ENCODE data around the gene PIMREG. TPM values are rescaled to one million over a fixed set of nuclear protein-coding genes. Genes with fewer than 3 reads are reported as not detected.

PIMREG gene
- total RNA-seq, 1 donor from 2014 or later = 0.19 TPM

DNA sequence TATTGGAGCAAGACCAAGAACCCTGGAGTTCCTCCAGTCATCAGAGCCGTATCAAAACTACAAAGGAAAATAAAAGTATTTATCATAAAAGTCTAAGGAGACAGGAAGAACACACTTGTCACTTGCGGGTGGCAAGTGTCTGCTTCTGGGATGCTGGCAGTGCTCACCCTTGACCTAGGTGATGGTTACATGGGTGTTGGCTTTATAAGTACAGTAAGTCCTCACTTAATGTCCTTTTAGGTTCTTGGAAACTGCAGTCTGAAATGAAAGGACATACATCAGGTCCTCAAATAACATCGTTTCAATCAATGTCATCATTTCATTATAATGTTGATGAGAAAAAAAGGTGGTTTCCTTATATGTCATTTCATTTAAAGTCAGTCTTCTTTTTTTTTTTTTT, 6.3 kb upstream of the PIMREG start:
- peaks cover 84% of the 10 kb centered on the region for H3K27me3 ChIP-seq (ENCODE audit: low read depth)
- H3K4me1 ChIP-seq = no peaks in the 10 kb centered on the region
- TF ChIP-seq, protein P1, sequence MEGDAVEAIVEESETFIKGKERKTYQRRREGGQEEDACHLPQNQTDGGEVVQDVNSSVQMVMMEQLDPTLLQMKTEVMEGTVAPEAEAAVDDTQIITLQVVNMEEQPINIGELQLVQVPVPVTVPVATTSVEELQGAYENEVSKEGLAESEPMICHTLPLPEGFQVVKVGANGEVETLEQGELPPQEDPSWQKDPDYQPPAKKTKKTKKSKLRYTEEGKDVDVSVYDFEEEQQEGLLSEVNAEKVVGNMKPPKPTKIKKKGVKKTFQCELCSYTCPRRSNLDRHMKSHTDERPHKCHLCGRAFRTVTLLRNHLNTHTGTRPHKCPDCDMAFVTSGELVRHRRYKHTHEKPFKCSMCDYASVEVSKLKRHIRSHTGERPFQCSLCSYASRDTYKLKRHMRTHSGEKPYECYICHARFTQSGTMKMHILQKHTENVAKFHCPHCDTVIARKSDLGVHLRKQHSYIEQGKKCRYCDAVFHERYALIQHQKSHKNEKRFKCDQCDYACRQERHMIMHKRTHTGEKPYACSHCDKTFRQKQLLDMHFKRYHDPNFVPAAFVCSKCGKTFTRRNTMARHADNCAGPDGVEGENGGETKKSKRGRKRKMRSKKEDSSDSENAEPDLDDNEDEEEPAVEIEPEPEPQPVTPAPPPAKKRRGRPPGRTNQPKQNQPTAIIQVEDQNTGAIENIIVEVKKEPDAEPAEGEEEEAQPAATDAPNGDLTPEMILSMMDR (IDR thresholded peaks at IDR 0.05; ENCODE audit: borderline replicate concordance) = no peak
- intact Hi-C loops (cut with micrococcal nuclease) = no loop called here
- DNase-seq = no peak
- H3K9me3 ChIP-seq (replicated peaks) = no peaks in the 10 kb centered on the region
- H3K27ac ChIP-seq (replicated peaks) = no peak overlapping the region
- H3K4me3 ChIP-seq = no peak overlapping the region
- no peaks in the 10 kb centered on the region for H3K36me3 ChIP-seq

DNA sequence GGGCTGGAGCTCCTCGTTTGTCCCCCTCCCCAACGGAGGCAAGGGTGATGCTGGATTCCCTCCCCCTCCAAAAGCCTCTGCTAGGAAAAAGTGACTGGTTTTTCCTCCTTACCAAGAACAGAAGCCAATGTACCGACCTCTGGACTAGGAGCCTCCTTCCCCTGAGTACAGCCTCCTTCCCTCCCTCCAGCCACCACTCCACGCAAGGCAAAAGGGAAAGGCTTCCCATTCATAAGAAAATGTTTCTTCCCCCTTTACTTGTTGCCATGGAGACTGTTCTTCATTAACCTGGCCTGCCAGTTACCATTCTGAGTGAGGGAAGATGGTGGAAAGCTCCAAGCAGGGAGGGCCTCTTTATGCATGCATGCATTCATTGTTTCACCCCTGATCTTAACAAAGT, 4.3 kb upstream of the PIMREG start:
- TF ChIP-seq, protein P1 (IDR thresholded peaks at IDR 0.05; ENCODE audit: borderline replicate concordance) = no peak
- Histone ChIP-seq H3K4me1 (peaks cover 16% of the 10 kb centered on the region), H3K4me3 (no peak overlapping the region), H3K36me3 (no peaks in the 10 kb centered on the region), H3K27me3 (ENCODE audit: low read depth) (peaks cover 77% of the 10 kb centered on the region), H3K9me3 (replicated peaks) (no peaks in the 10 kb centered on the region), H3K27ac (replicated peaks) (no peak overlapping the region)
- DNase-seq = no peak
- intact Hi-C loops (cut with micrococcal nuclease) = no loop called here

DNA sequence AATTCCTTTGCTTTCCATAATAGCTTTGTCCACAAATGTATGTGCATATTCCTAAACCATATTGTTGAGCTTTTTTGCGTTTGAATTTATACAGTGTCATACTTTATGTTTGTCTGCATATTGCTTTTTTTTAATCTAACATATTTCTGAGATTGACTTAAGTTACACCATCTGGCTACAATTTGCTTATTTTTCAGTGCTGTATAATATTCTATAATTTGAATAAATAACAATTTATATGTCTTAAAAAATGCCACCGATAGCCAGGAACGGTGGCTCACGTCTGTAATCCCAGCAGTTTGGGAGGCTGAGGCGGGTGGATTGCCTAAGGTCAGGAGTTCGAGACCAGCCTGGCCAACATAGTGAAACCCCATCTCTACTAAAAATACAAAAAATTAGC, 1.5 kb upstream of the PIMREG start:
- TF ChIP-seq, protein P1 (IDR thresholded peaks at IDR 0.05; ENCODE audit: borderline replicate concordance) = no peak
- Histone ChIP-seq H3K27ac (replicated peaks) (no peak overlapping the region), H3K4me3 (no peak overlapping the region), H3K4me1 (peaks cover 16% of the 10 kb centered on the region), H3K9me3 (replicated peaks) (no peaks in the 10 kb centered on the region), H3K27me3 (ENCODE audit: low read depth) (peaks cover 49% of the 10 kb centered on the region), H3K36me3 (no peaks in the 10 kb centered on the region)
- DNase-seq = no peak
- intact Hi-C loops (cut with micrococcal nuclease) = no loop called here

DNA sequence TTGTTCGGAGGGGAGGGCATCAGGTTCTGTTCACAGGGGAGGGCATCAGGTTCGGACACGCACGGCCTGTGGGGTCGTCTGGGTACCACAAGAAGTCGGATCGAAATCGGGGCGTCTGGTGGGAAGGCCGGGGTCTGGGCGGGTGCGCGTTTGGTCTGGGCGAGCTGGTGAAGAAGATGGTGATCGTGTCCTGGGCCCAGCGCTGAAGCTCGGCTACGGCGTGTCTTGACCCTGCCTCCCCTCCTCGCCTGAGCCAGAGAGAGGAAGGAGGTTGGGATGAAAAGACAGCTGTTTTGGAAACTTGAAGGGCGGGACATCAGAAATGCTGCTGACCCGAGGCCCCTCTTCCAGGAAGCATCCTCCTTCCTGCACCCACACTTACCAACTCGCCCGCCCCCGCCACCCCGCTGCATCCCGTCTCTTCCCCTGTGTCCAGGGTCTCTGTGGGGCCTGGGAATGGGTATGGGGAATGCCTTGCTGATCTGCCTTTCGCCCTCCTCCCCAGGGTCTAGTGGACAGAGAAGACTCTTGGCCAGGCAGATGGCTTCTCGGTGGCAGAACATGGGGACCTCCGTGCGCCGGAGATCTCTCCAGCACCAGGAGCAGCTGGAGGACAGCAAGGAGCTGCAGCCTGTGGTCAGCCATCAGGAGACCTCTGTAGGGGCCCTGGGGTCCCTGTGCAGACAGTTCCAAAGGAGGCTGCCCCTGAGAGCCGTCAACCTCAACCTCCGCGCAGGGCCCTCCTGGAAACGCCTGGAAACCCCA, 498 bp downstream of the PIMREG start:
- Histone ChIP-seq H3K27me3 (ENCODE audit: low read depth) (peaks cover 29% of the 10 kb centered on the region), H3K4me1 (peaks cover 16% of the 10 kb centered on the region), H3K27ac (replicated peaks) (no peak overlapping the region), H3K36me3 (no peaks in the 10 kb centered on the region), H3K9me3 (replicated peaks) (no peaks in the 10 kb centered on the region), H3K4me3 (peak overlapping the region; percentile 72)
- intact Hi-C loops (cut with micrococcal nuclease) = no loop called here
- no peak for DNase-seq
- TF ChIP-seq, protein P1 (IDR thresholded peaks at IDR 0.05; ENCODE audit: borderline replicate concordance) = no peak

DNA sequence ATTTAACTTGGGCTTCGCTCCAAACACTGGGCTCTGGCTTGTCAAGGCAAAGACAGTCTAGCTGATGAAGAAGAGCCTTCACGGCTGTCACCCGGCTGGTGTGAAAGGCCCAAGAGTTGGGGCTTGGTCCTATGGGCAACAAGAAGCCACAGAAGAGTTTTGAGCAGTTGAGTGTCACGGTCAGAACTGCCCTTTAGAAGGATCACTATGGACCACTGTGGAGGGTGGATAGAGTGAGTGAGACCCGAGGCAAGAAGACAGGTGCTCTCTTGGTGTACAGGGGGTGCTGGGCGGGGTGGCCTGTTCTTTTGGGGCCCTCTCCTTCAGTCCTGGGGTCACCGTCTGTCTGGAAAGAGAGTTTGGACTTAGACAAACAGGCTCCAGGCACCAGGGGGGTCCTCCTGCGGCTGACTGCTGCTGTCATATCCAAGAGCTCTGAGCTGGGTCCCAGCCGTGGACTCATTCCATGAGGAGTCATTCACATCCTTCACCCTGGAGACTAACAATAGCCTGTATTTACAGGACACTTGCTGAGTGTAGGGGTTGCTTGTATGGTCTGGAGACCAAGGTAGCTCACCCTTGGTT, 2.4 kb downstream of the PIMREG start:
- Histone ChIP-seq H3K4me3 (no peak overlapping the region), H3K36me3 (no peaks in the 10 kb centered on the region), H3K4me1 (peaks cover 16% of the 10 kb centered on the region), H3K9me3 (replicated peaks) (no peaks in the 10 kb centered on the region), H3K27me3 (ENCODE audit: low read depth) (peaks cover 13% of the 10 kb centered on the region), H3K27ac (replicated peaks) (no peak overlapping the region)
- no peak for DNase-seq
- TF ChIP-seq, protein P1 (IDR thresholded peaks at IDR 0.05; ENCODE audit: borderline replicate concordance) = no peak
- intact Hi-C loops (cut with micrococcal nuclease) = no loop called here

All from left ventricle myocardium inferior (tissue), 1 donor.